IMR-90 (cell line): ENCODE results near the gene PYGM. TPM values are rescaled to one million over a fixed set of nuclear protein-coding genes. Genes with fewer than 3 reads are reported as not detected.

ENCODE experiments used
- ATAC-seq: fragments of 200-7000 bp; cut with Tn5 transposase; 2 replicates; pipeline ENCODE4 v1.9.1; 2020; ENCODE audit warnings: low read depth, mild to moderate bottlenecking, moderate library complexity
- BruUV-seq: library from RNA; stranded (reverse); fragments of 400-500 nt; replicated peaks from 2 replicates; lab custom pipeline; 2021; lab: Mats Ljungman, UMichigan
- CTCF ChIA-PET: fragments of 300-600 bp; formaldehyde crosslinking; extraction: SDS; loops from one replicate; lab custom pipeline; 2021; ENCODE audit warnings: antibody characterized with exemption; lab: Yijun Ruan, JAX
- POLR2A ChIA-PET: fragments of 300-600 bp; sonication (Branson Sonifier 250); formaldehyde crosslinking; loops from one replicate; lab custom pipeline; 2022; ENCODE audit warnings: antibody characterized with exemption; ENCODE audit not compliant: unreplicated experiment; lab: Charles Lee
- DNase-seq: peaks from one replicate; pipeline ENCODE4 v3.0.0; 2013
- H2AFZ ChIP-seq: replicated peaks from 2 replicates; pipeline ENCODE3; 2013; ENCODE audit warnings: low read length, mild to moderate bottlenecking; ENCODE audit not compliant: poor library complexity
- H2AK5ac ChIP-seq: 2 replicates; pipeline ENCODE4 v1.6.1; 2013; ENCODE audit warnings: low read depth, low read length, inconsistent platforms
- H2AK9ac ChIP-seq: replicated peaks from 2 replicates; pipeline ENCODE3; 2013; ENCODE audit warnings: mild to moderate bottlenecking, low read depth, low read length, moderate library complexity; ENCODE audit not compliant: poor library complexity
- H2BK120ac ChIP-seq: 2 replicates; pipeline ENCODE4 v1.6.1; 2013; ENCODE audit warnings: low read depth, low read length, inconsistent platforms
- H2BK15ac ChIP-seq: 3 replicates; pipeline ENCODE4 v1.6.1; 2013; ENCODE audit warnings: low read depth, low read length, inconsistent platforms
- H2BK20ac ChIP-seq: 2 replicates; pipeline ENCODE4 v1.6.1; 2013; ENCODE audit warnings: low read depth, mild to moderate bottlenecking, inconsistent platforms, low read length, moderate library complexity
- H2BK5ac ChIP-seq: 2 replicates; pipeline ENCODE4 v1.6.1; 2013; ENCODE audit warnings: mild to moderate bottlenecking, low read depth, low read length, inconsistent platforms; ENCODE audit not compliant: poor library complexity, severe bottlenecking
- H3K14ac ChIP-seq: replicated peaks from 2 replicates; pipeline ENCODE4 v1.6.1; 2013; ENCODE audit warnings: low read depth, low read length, inconsistent platforms
- H3K18ac ChIP-seq: 2 replicates; pipeline ENCODE4 v1.6.1; 2013; ENCODE audit warnings: low read depth, low read length, control low read depth
- H3K23ac ChIP-seq: 2 replicates; pipeline ENCODE4 v1.6.1; 2013; ENCODE audit warnings: low read depth, low read length, inconsistent platforms
- H3K27ac ChIP-seq: 2 replicates; pipeline ENCODE4 v1.5.1; 2013; ENCODE audit warnings: mild to moderate bottlenecking, control low read depth, low read length; ENCODE audit not compliant: insufficient read depth
- H3K27me3 ChIP-seq: 2 replicates; pipeline ENCODE4 v1.6.1; 2013; ENCODE audit warnings: low read length; ENCODE audit not compliant: control insufficient read depth, insufficient read depth
- H3K36me3 ChIP-seq: 2 replicates; pipeline ENCODE4 v1.6.1; 2013; ENCODE audit warnings: low read length, mixed read lengths; ENCODE audit not compliant: control insufficient read depth, insufficient read depth
- H3K4ac ChIP-seq: 2 replicates; pipeline ENCODE4 v1.6.1; 2013; ENCODE audit warnings: low read depth, low read length, inconsistent platforms
- H3K4me1 ChIP-seq: 2 replicates; pipeline ENCODE4 v1.6.1; 2013; ENCODE audit warnings: low read length, mixed read lengths; ENCODE audit not compliant: control insufficient read depth, insufficient read depth
- H3K4me2 ChIP-seq: 2 replicates; pipeline ENCODE4 v1.6.1; 2013; ENCODE audit warnings: low read depth, mild to moderate bottlenecking, control low read depth, low read length, moderate library complexity
- H3K4me3 ChIP-seq: 2 replicates; pipeline ENCODE4 v1.5.1; 2013; ENCODE audit warnings: low read depth, mild to moderate bottlenecking, control low read depth, low read length, moderate library complexity; ENCODE audit not compliant: insufficient read depth
- H3K56ac ChIP-seq: 2 replicates; pipeline ENCODE4 v1.6.1; 2013; ENCODE audit warnings: low read length, inconsistent platforms; ENCODE audit not compliant: insufficient read depth; ENCODE audit errors: extremely low read depth
- H3K79me1 ChIP-seq, 2 experiments: 2 replicates each; pipeline ENCODE4 v1.6.1; 2013; ENCODE audit warnings: low read length in 2 of 2, inconsistent platforms in 1 of 2, low read depth in 1 of 2
- H3K9ac ChIP-seq: 2 replicates; pipeline ENCODE4 v1.6.1; 2013; ENCODE audit warnings: low read depth, low read length, control low read depth
- H3K9me1 ChIP-seq: 2 replicates; pipeline ENCODE4 v1.6.1; 2013; ENCODE audit warnings: low read length, inconsistent platforms; ENCODE audit not compliant: insufficient read depth
- H3K9me3 ChIP-seq: 2 replicates; pipeline ENCODE4 v1.6.1; 2013; ENCODE audit warnings: low read length; ENCODE audit not compliant: control insufficient read depth, insufficient read depth
- H4K20me1 ChIP-seq: 2 replicates; pipeline ENCODE4 v1.6.1; 2013; ENCODE audit warnings: low read length, inconsistent platforms; ENCODE audit not compliant: insufficient read depth
- H4K5ac ChIP-seq: 2 replicates; pipeline ENCODE4 v1.6.1; 2013; ENCODE audit warnings: mild to moderate bottlenecking, low read depth, low read length, control low read depth
- H4K8ac ChIP-seq, 2 experiments: 2 replicates each; pipeline ENCODE4 v1.6.1; 2013; ENCODE audit warnings: low read depth in 2 of 2, low read length in 2 of 2, control low read depth in 1 of 2, inconsistent platforms in 1 of 2
- H4K91ac ChIP-seq: 2 replicates; pipeline ENCODE4 v1.6.1; 2013; ENCODE audit warnings: low read depth, low read length, inconsistent platforms; ENCODE audit not compliant: insufficient read depth
- BHLHE40 ChIP-seq: fragments of 150-350 bp; IDR thresholded peaks from 2 replicates; pipeline ENCODE4 v1.6.1; 2016; ENCODE audit warnings: mild to moderate bottlenecking, low read depth, low read length
- CEBPB ChIP-seq: IDR thresholded peaks from 2 replicates; pipeline ENCODE4 v1.6.1; 2012; ENCODE audit warnings: low read depth, low read length, improper control_type of control experiment
- CHD1 ChIP-seq: IDR thresholded peaks from 2 replicates; pipeline ENCODE4 v1.6.1; 2012; ENCODE audit warnings: low read depth, low read length, improper control_type of control experiment
- MAFK ChIP-seq: IDR thresholded peaks from 2 replicates; pipeline ENCODE4 v1.6.1; 2012; ENCODE audit warnings: low read depth, low read length, improper control_type of control experiment
- MAZ ChIP-seq: IDR thresholded peaks from 2 replicates; pipeline ENCODE4 v1.6.1; 2012; ENCODE audit warnings: low read depth, mild to moderate bottlenecking, low read length, improper control_type of control experiment, moderate library complexity, borderline replicate concordance
- MXI1 ChIP-seq: IDR thresholded peaks from 2 replicates; pipeline ENCODE4 v1.6.1; 2012; ENCODE audit warnings: low read depth, mild to moderate bottlenecking, low read length, moderate library complexity, borderline replicate concordance
- POLR2A ChIP-seq: IDR thresholded peaks from 2 replicates; pipeline ENCODE4 v1.6.1; 2012; ENCODE audit warnings: mild to moderate bottlenecking, low read depth, low read length
- RAD21 ChIP-seq: IDR thresholded peaks from 2 replicates; pipeline ENCODE4 v1.6.1; 2012; ENCODE audit warnings: low read length, improper control_type of control experiment
- RCOR1 ChIP-seq: IDR thresholded peaks from 2 replicates; pipeline ENCODE4 v1.6.1; 2012; ENCODE audit warnings: mild to moderate bottlenecking, low read length, improper control_type of control experiment; ENCODE audit not compliant: insufficient replicate concordance
- RFX5 ChIP-seq: IDR thresholded peaks from 2 replicates; pipeline ENCODE4 v1.8.0; 2012; ENCODE audit warnings: low read depth, mild to moderate bottlenecking, low read length, moderate library complexity
- SMC3 ChIP-seq: fragments of 150-350 bp; IDR thresholded peaks from 2 replicates; pipeline ENCODE4 v1.6.1; 2016; ENCODE audit warnings: low read depth, mild to moderate bottlenecking, antibody characterized with exemption, low read length, moderate library complexity
- WGBS, 2 experiments: methylation state at CpG; one replicate each; pipeline versions ENCODE4 v1.1.5 to v1.1.7; 2013; ENCODE audit warnings: missing lambda C conversion rate in 2 of 2; ENCODE audit not compliant: insufficient read length in 1 of 2; ENCODE audit errors: extremely low coverage in 2 of 2; 5-methylcytosine and 5-hydroxymethylcytosine counted together
- dilution Hi-C: fragments of 300-500 bp; cut with HindIII; formaldehyde crosslinking; loops from one replicate; pipeline ENCODE4 v1.14.3; 2018; ENCODE audit warnings: low sequenced_read_pairs; ENCODE audit not compliant: unreplicated experiment
- in situ Hi-C: fragments of 300-500 bp; cut with MboI; formaldehyde crosslinking; loops from 3 replicates; pipeline ENCODE4 v1.14.3; 2019; ENCODE audit warnings: low sequenced_read_pairs, inconsistent platforms, mixed read lengths
- intact Hi-C: fragments of 100-400 bp; cut with micrococcal nuclease; formaldehyde crosslinking; loops from 2 replicates; pipeline ENCODE4 v1.10.0; 2022
- polyA plus RNA-seq, 3 experiments: library from polyadenylated mRNA; depleted of rRNA; stranded (reverse); fragments of >200 nt; gene quantifications; 2 replicates each; pipeline ENCODE4 v1.2.3, GENCODE V29; 2012; ENCODE audit warnings: low replicate concordance in 1 of 3
- total RNA-seq: library from RNA; depleted of rRNA; stranded (reverse); fragments of >200 nt; gene quantifications from 2 replicates; pipeline ENCODE4 v1.2.3, GENCODE V29; 2012
- TF ChIP-seq, protein P1 (sequence below): fragments of 150-350 bp; IDR thresholded peaks from 2 replicates; pipeline ENCODE4 v1.6.1; 2016; ENCODE audit warnings: low read depth, mild to moderate bottlenecking, low read length, moderate library complexity, borderline replicate concordance
- TF ChIP-seq, protein P2 (sequence below): fragments of 150-350 bp; IDR thresholded peaks from 2 replicates; pipeline ENCODE4 v1.6.1; 2017; ENCODE audit warnings: mild to moderate bottlenecking, antibody characterized with exemption, low read length, low read depth
- TF ChIP-seq, protein P3 (sequence below): conservative IDR thresholded peaks from 2 replicates; pipeline ENCODE4 v1.5.1; 2012; ENCODE audit warnings: mild to moderate bottlenecking, low read depth, low read length, improper control_type of control experiment

Gene PYGM
- total and polyA plus RNA-seq, 2 of the 4 experiments (the other 2 are of a cell fraction): 0.18 to 0.21 TPM

- Histone ChIP-seq H4K91ac (no peak overlapping the region), H3K9me1 (no peaks in the 10 kb centered on the region), H3K4ac (no peak overlapping the region), H3K23ac (no peak overlapping the region), H3K9ac (no peak overlapping the region), H3K79me1 (peaks cover 0 to under 1% of the 10 kb centered on the region in 2 experiments; a peak in 1 of 4 replicates), H4K8ac (no peak overlapping the region), H3K14ac (no peak overlapping the region), H3K56ac (no peak overlapping the region), H3K4me3 (no peak overlapping the region), H3K9me3 (no peaks in the 10 kb centered on the region), H2BK5ac (no peak overlapping the region), H4K5ac (no peak overlapping the region), H3K36me3 (peaks cover 11% of the 10 kb centered on the region), H3K18ac (no peak overlapping the region), H2BK120ac (no peak overlapping the region), H4K20me1 (no peaks in the 10 kb centered on the region), H3K27me3 (no peaks in the 10 kb centered on the region), H2AK9ac (no peak overlapping the region), H3K4me1 (no peaks in the 10 kb centered on the region), H2BK20ac (no peak overlapping the region), H3K27ac (no peak overlapping the region), H2AFZ (no peak overlapping the region), H2BK15ac (no peak overlapping the region), H2AK5ac (no peak overlapping the region), H3K4me2 (no peak overlapping the region)
- ATAC-seq: no peak
- ChIA-PET POLR2A (no interaction called here), CTCF (no interaction called here)
- dilution Hi-C loops: no loop called here
- WGBS, 2 experiments: no CpG with 5 or more reads among the region's 12 CpGs
- BruUV-seq: no TSS peak
- no peak for DNase-seq
- in situ Hi-C loops: no loop called here
- TF ChIP-seq CHD1: no peak
- TF ChIP-seq POLR2A: no peak
- TF ChIP-seq RAD21: no peak
- no peak for TF ChIP-seq SMC3
- no peak for TF ChIP-seq MAZ
- no peak for TF ChIP-seq RFX5
- no peak for TF ChIP-seq RCOR1
- TF ChIP-seq MAFK: no peak
- no peak for TF ChIP-seq BHLHE40
- TF ChIP-seq CEBPB: no peak
- TF ChIP-seq MXI1: no peak
- TF ChIP-seq, protein P1, sequence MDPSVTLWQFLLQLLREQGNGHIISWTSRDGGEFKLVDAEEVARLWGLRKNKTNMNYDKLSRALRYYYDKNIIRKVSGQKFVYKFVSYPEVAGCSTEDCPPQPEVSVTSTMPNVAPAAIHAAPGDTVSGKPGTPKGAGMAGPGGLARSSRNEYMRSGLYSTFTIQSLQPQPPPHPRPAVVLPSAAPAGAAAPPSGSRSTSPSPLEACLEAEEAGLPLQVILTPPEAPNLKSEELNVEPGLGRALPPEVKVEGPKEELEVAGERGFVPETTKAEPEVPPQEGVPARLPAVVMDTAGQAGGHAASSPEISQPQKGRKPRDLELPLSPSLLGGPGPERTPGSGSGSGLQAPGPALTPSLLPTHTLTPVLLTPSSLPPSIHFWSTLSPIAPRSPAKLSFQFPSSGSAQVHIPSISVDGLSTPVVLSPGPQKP: no peak
- TF ChIP-seq, protein P2, sequence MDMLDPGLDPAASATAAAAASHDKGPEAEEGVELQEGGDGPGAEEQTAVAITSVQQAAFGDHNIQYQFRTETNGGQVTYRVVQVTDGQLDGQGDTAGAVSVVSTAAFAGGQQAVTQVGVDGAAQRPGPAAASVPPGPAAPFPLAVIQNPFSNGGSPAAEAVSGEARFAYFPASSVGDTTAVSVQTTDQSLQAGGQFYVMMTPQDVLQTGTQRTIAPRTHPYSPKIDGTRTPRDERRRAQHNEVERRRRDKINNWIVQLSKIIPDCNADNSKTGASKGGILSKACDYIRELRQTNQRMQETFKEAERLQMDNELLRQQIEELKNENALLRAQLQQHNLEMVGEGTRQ: no peak
- TF ChIP-seq, protein P3, sequence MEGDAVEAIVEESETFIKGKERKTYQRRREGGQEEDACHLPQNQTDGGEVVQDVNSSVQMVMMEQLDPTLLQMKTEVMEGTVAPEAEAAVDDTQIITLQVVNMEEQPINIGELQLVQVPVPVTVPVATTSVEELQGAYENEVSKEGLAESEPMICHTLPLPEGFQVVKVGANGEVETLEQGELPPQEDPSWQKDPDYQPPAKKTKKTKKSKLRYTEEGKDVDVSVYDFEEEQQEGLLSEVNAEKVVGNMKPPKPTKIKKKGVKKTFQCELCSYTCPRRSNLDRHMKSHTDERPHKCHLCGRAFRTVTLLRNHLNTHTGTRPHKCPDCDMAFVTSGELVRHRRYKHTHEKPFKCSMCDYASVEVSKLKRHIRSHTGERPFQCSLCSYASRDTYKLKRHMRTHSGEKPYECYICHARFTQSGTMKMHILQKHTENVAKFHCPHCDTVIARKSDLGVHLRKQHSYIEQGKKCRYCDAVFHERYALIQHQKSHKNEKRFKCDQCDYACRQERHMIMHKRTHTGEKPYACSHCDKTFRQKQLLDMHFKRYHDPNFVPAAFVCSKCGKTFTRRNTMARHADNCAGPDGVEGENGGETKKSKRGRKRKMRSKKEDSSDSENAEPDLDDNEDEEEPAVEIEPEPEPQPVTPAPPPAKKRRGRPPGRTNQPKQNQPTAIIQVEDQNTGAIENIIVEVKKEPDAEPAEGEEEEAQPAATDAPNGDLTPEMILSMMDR: no peak
- intact Hi-C loops: no loop called here
Measured at GRCh38 chr11:64784813-64785581, 25.2 kb upstream of the PYGM start.
